ENCODE measurements around the gene DCLK3.

DCLK3 gene

DNA sequence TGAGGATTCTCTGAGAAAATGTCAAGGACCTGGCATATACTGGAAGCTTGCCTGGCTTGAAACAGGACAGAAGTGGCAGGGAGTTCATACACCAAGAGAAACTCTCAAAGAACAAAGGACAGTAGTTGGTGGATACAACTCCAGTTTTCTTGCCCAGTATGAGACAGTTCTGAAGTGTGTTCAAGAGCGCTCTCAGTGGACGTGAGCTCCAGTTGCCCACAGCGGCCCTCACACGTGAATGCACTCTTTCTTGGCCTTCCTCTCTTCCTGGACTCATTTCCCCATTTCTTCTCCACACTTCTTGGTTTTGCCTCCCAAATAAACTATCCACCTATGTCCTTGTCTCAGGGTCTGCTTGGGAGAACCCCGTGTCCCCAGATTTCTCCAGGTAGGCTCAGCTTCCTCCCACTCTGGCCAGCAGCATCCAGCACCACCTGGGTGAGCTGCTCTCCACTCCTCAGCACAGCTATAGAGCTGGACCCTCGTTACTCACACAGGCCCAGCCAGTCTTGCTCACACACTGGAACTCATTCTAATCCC is 54.5 kb downstream of the DCLK3 start:
- DNase-seq (ENCODE audit: low spot score): no peak

- no peak for DNase-seq (ENCODE audit: low spot score)
These were observed 55.1 kb downstream of the DCLK3 start for GRCh38 chr3:36709281-36709680.

GRCh38 chr3:36707623-36708409 is 56.5 kb downstream of the DCLK3 start:
- DNase-seq (ENCODE audit: low spot score): no peak

- DNase-seq (ENCODE audit: low spot score): no peak
These were observed 59.3 kb downstream of the DCLK3 start for GRCh38 chr3:36705015-36705414.

DNA sequence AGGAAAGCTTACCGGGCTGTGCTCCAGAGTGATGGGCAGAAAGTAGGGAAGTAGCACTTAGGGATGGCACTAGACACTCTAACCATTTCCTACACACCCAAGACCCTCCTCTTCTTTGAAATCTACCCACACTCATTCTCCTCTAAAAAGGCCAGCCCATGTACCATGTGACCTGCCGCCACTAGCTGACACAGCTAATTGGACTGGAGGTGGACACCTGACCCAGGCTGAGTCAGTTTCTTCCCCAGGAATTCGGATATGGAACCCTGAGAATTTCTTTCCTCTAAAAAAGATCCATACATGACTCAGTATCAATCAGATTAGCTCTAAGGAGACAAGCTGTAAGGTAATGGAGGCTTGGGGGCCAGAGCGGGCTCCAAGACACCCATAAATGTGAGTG is 60.1 kb downstream of the DCLK3 start:
- no peak for DNase-seq (ENCODE audit: low spot score)

GRCh38 chr3:36701249-36701572 is 63.1 kb downstream of the DCLK3 start:
- no peak for DNase-seq (ENCODE audit: low spot score)

DNA sequence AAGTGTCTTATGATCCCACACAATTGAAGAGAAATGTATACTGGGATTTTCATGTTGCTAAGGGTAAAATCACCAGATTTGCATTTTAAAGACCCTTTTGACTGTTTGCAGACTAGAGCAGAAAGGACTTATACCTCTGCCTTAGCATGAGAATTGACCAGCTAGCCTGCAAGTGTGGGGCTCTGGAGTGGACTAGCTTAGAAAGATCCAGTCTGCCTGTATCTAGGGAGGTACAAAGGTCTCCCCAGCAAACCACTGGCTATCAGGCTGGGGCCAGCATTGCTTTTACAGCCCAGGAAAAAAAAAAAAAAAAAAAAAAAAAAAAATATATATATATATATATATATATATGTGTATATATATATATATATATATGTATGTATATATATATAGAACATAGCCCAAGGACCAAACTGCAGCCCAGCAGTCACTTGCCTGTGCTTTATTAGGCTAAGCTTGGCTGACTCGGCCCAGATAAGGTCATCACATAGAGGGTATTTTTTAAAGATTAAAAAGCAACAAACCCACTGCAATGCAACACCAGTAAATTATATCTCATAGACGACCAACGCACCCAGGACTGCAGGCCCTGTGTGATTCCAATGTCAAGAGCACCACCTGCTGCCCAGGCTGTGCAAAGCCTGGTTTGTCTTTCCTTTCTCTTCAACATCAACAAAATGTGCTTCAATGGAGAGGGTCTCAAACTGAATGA is 63.7 kb downstream of the DCLK3 start:
- peak; percentile 80 for DNase-seq (ENCODE audit: low spot score)

- no peak for DNase-seq (ENCODE audit: low spot score)
These were observed 66.0 kb downstream of the DCLK3 start for GRCh38 chr3:36698314-36698713.

- no peak for DNase-seq (ENCODE audit: low spot score)
These were observed 66.9 kb downstream of the DCLK3 start for GRCh38 chr3:36697229-36698001.

DNA sequence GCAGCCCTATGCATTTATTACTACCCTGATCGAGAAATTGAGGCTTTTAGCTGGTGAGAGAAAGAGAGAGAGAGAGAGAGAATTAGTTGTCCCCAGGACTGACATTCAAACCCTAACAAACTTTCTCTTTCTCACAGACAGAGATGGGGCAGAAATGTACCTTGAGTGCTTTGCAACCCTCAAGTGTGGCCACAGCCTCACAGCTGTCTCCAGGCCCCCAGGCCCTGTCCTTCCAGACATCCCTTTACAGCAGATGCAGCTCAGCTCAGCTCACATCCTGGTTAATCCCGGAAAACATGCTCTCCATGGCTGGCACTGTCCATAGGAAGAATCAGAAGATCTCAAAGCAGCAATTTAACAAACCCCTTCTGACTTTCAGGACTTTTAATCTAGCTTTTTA is 67.6 kb downstream of the DCLK3 start:
- DNase-seq (ENCODE audit: low spot score): no peak

GRCh38 chr3:36695769-36696137 is 68.6 kb downstream of the DCLK3 start:
- no peak for DNase-seq (ENCODE audit: low spot score)

GRCh38 chr3:36695113-36695768 is 69.1 kb downstream of the DCLK3 start:
- no peak for DNase-seq (ENCODE audit: low spot score)

GRCh38 chr3:36693670-36694069 is 70.7 kb downstream of the DCLK3 start:
- no peak for DNase-seq (ENCODE audit: low spot score)

DNA sequence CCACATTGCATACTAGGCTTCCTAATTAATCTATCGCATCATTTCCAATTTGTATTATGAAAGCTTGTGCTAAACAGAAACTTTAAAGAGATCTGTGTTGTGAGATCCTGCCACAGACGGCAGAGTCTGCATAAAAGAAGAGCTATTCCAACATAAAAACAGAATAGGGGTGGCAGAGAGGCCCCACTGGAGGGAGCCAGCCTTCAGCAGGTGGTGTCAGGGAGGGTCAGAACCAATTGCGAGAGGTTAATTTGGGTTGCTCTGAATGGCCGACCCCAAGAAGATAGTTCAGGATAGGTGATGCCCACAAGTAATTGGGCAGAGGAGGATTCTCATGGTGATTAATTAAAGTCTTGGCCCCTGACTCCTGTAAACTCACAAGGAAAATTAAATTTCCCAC is 74.8 kb downstream of the DCLK3 start:
- no peak for DNase-seq (ENCODE audit: low spot score)

- DNase-seq (ENCODE audit: low spot score): no peak
These were observed 75.5 kb downstream of the DCLK3 start for GRCh38 chr3:36688815-36689214.

DNA sequence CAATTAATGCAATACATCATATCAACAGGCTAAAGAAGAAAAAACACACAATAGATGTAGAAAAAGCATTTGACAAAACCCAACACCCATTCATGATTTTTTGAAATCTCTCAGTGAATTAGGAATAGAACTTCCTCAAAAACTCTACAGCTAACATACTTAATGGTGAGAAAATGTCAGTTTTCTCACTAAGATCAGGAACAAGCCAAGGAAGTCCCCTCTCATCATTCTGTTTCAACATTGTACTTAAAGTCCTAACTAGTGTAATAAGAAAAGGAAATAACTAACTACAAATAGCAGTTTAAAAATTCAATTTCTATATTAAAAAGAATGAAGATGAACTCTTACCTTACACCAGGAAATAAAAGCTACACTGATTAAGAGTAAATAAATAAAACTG is 77.8 kb downstream of the DCLK3 start:
- no peak for DNase-seq (ENCODE audit: low spot score)

DNA sequence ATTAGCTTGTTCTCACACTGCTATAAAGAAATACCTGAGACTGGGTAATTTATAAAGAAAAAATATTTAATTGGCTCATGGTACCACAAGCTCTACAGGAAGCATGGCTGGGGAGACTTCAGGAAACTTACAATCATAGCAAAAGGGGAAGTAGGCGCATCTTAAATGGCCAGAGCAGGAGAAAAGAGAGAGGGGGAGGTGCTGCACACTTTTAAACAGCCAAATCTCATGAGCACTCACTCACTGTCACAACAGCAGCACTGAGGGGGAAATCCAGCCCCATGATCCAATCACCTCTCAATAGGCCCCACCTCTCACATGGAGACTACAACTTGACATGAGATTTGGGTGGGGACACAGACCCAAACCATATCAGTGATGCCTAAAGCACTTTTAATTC is 82.5 kb downstream of the DCLK3 start:
- no peak for DNase-seq (ENCODE audit: low spot score)

- DNase-seq (ENCODE audit: low spot score): no peak
These were observed 83.4 kb downstream of the DCLK3 start for GRCh38 chr3:36680952-36681351.

DNA sequence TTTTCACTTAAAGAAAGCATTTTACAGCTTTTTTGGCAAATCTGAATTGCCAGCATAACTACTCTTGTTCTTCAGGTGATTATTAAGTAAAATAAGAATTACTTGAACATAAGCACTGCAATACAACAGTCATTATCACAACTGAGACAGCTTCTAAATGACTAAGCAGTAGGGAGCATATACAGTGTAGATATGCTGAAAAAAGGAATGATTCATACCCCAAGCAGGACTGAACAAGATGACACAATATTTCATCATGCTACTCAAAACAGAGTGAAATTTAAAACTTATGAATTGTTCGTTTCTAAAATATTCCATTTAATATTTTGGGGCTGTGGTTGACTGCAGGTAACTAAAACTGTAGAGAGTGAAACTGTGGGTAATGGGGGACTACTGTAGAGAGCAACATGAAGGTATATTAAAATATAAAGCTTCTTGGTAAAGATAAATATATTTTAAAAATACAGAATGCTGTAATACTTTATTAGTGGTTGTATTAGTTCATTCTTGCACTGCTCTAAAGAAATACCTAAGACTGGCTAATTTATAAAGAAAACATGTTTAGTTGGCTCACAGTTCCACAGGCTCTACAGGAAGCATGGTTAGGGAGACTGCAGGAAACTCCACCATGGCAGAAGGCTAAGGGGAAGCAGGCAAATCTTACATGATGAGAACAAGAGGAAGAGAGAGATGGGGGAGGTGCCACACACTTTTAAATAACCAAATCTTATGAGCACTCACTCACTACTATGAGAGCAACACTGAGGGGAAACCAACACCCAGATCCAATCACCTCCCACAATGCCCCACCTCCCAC is 84.8 kb downstream of the DCLK3 start:
- no peak for DNase-seq (ENCODE audit: low spot score)

DNA sequence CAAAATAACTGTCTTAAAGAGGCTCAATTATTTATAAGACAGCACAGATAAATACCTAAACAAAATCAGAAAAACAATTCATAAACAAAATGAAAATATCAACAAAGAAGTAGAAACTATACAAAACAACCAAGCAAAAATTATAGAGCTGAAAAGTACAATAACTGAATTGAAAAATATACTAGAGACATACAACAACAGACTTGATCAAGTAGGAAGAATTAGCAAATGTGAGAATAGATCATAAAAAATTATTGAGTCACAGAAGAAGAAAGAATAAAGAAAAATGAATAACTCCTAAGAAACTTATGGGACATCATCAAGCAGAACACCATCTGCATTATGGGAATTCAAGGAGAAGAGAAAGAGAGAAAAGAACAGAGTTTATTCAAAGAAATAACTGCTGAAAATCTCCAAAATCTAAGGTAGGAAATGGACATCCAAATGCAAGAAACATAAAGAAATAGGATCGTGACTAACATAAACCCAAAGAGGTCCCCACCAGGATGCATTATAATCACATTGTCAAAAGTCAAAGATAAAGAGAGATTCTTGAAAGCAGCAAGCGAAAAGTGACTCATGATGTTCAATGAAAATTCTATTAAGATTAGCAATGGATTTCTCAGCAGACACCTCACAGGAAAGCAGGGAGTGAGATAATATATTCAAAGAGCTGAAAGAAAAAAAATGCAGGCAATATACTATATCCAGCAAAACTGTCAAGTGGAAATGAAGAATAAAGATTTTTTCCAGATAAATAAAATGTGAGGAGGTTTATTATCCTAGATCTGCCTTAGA is 85.9 kb downstream of the DCLK3 start:
- no peak for DNase-seq (ENCODE audit: low spot score)
